Lower leg skin (tissue), 4 donors: ENCODE measurements around the gene TNFSF18. TPM values are rescaled to one million over a fixed set of nuclear protein-coding genes. Genes with fewer than 3 reads are reported as not detected.

Experiments used
- DNase-seq, 2 donors: peaks; one replicate each; pipeline ENCODE4 v3.0.0-alpha.2; 2019; ENCODE audit warnings: low spot score in 2 of 2
- H3K4me3 ChIP-seq: fragments of 200-600 bp; sonication (generic); 2 replicates; pipeline ENCODE4 v1.5.1; 2017; ENCODE audit warnings: mild to moderate bottlenecking, low read depth; ENCODE audit not compliant: poor library complexity, severe bottlenecking
- CTCF ChIP-seq, 3 donors: fragments of 450-650 bp; IDR thresholded peaks; one replicate each; pipeline ENCODE4 v1.5.1; 2016; ENCODE audit warnings: antibody characterized with exemption in 3 of 3, mild to moderate bottlenecking in 3 of 3, moderate library complexity in 2 of 3
- POLR2A ChIP-seq, 2 donors: fragments of 450-650 bp; IDR thresholded peaks; one replicate each; pipeline ENCODE4 v1.6.1; 2016 to 2017; ENCODE audit warnings: antibody characterized with exemption in 2 of 2, mild to moderate bottlenecking in 1 of 2, moderate library complexity in 1 of 2
- whole genome bisulfite sequencing, 2 donors: methylation state at CpG; one replicate each; pipeline ENCODE4 v1.1.5; 2018; 5-methylcytosine and 5-hydroxymethylcytosine counted together
- intact Hi-C: fragments of 100-400 bp; cut with DNase I; formaldehyde crosslinking; loops from one replicate; pipeline ENCODE4 v1.15.0; 2023; ENCODE audit warnings: low total_unique reads
- total RNA-seq, 4 donors: library from RNA; depleted of rRNA; stranded (reverse); fragments of >200 nt; gene quantifications; one replicate each; pipeline ENCODE4 v1.1.0, GENCODE V29; 2016

The TNFSF18 gene
- total RNA-seq, 4 donors from 2014 or later: 0.10 to 0.22 TPM; not detected in 2

GRCh38 chr1:173063171-173063570 is 12.4 kb upstream of the TNFSF18 start:
- intact Hi-C loops: no loop called here
- TF ChIP-seq POLR2A (IDR thresholded peaks at IDR 0.05) (no peak), CTCF (IDR thresholded peaks at IDR 0.05) (no peak)
- DNase-seq: no peak
- no peak overlapping the region for H3K4me3 ChIP-seq
- 38 to 46% methylated on average over 1 of the region's 1 CpG for WGBS, 2 donors

DNA sequence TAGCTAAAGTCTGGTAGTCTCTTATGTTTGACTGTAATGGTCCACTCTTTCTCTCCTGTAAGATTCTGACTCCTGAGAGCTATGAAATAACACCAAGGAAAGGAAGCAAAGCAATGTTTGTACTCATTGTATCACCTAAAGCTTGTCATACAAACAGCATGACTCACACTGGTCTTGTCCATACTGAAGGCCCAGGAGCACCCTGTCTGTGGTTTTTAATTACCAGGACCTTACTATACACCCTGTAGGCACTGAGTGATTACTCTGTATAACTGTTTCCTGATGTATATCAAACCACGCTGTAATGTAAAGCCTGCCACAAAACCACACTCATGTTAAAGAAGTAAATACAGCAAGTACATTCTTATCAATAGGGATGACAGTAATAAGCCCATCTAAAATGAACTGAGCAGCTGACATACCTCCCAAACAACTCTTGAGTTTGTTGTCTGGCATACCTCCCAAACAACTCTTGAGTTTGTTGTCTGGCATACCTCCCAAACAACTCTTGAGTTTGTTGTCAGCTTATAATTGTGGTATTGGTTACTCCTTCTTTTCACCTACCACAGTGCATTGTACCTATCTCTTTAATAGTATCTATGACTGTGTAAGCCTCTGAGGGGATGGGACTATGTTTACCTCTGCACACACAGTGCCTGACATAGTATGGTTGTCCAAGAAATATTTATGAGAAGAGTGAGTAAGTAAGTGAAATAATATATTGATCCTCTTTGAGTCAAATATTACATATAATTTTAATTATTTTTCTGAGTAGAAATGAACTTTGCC is 11.6 kb upstream of the TNFSF18 start:
- intact Hi-C loops: no loop called here
- no peak overlapping the region for H3K4me3 ChIP-seq
- 71 to 74% methylated on average over 1 of the region's 1 CpG for WGBS, 2 donors
- DNase-seq: no peak
- TF ChIP-seq POLR2A (IDR thresholded peaks at IDR 0.05) (no peak), CTCF (IDR thresholded peaks at IDR 0.05) (no peak)

- 91% methylated on average over 1 of the region's 1 CpG for WGBS, 2 donors
These were observed 7.8 kb upstream of the TNFSF18 start for GRCh38 chr1:173058556-173058955.

DNA sequence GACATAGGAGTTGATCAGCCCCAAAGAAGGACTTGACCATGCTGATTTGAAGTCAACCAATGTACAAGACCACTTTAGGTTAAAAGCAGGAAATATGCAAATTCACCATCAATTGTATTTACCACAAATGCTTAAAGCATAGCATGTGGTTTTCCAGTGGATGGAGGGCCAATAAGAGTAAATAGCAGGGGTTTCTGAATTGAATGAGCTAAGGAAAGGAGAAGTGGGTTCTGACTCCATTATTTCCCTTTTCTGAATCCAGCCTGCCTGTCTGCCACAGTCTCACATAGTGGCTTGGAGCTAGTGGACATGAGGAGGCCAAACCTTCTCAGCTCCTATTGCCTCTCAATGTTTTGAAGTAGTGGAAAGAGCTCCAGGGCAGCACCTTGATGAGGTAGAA is 7.2 kb upstream of the TNFSF18 start:
- no peak for DNase-seq
- intact Hi-C loops: no loop called here
- H3K4me3 ChIP-seq: no peak overlapping the region
- TF ChIP-seq POLR2A (IDR thresholded peaks at IDR 0.05) (no peak), CTCF (IDR thresholded peaks at IDR 0.05) (no peak)

More at GRCh38 chr1:173058556-173058955, 7.8 kb upstream of the TNFSF18 start:
- TF ChIP-seq POLR2A (IDR thresholded peaks at IDR 0.05) (no peak), CTCF (IDR thresholded peaks at IDR 0.05) (no peak)
- H3K4me3 ChIP-seq: no peak overlapping the region
- no peak for DNase-seq
- intact Hi-C loops: no loop called here

DNA sequence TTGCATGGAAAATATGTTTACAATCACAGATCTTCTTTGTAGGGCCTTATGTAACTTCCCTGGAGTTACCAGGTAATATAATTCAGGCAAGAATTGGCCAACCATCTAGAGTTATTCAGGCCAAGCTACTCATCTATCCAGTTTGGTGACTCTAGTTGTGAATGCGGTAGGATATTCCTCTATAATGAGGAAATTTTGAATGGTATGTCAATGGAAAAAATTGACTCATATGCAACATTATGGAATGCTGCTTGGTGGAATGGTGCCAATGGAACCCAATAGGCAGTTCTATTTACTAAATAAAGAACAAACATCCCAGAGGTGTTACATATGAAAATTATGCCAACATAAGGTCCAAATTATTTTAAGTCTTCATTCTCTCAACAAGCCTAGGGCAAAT is 5.6 kb upstream of the TNFSF18 start:
- intact Hi-C loops: no loop called here
- TF ChIP-seq POLR2A (IDR thresholded peaks at IDR 0.05) (no peak), CTCF (IDR thresholded peaks at IDR 0.05) (no peak)
- DNase-seq: peak in 1 of 2 donors; percentile 33
- no peak overlapping the region for H3K4me3 ChIP-seq
- WGBS, 2 donors: 50 to 60% methylated on average over 1 of the region's 1 CpG
